Breast epithelium (tissue), 4 donors: Measurements from ENCODE around the gene TTF2. TPM values are rescaled to one million over a fixed set of nuclear protein-coding genes. Genes with fewer than 3 reads are reported as not detected.

ENCODE experiments used
- DNase-seq, 2 donors: peaks; one replicate each; pipeline ENCODE4 v3.0.0-alpha.2; 2019; ENCODE audit warnings: low spot score in 2 of 2
- H3K27ac ChIP-seq, 2 donors: fragments of 200-600 bp; sonication (generic) in 1 of 2; one replicate each; pipeline ENCODE4 v1.5.1; 2016 to 2019; ENCODE audit warnings: mild to moderate bottlenecking in 1 of 2
- H3K27me3 ChIP-seq, 2 donors: fragments of 200-600 bp; sonication (generic) in 1 of 2; one replicate each; pipeline versions ENCODE4 v1.5.1 to v1.6.0; 2017 to 2019; ENCODE audit warnings: control low read depth in 1 of 2, mild to moderate bottlenecking in 1 of 2
- H3K36me3 ChIP-seq: fragments of 200-600 bp; one replicate; pipeline ENCODE4 v1.5.1; 2019
- H3K4me1 ChIP-seq, 2 donors: fragments of 200-600 bp; sonication (generic); one replicate each; pipeline ENCODE4 v1.5.1; 2016 to 2019; ENCODE audit warnings: control low read depth in 1 of 2
- H3K4me3 ChIP-seq, 3 donors: fragments of 200-600 bp; sonication (generic); 1 replicate in 2 of 3; 2 replicates in 1 of 3; pipeline ENCODE4 v1.5.1; 2016 to 2019; ENCODE audit warnings: mild to moderate bottlenecking in 3 of 3, moderate library complexity in 2 of 3
- H3K9me3 ChIP-seq, 2 donors: fragments of 200-600 bp; sonication (generic) in 1 of 2; one replicate each; pipeline ENCODE4 v1.5.1; 2016 to 2019; ENCODE audit warnings: control low read depth in 1 of 2
- CTCF ChIP-seq, 3 donors: fragments of 450-650 bp; IDR thresholded peaks; one replicate each; pipeline ENCODE4 v1.5.1; 2016 to 2017; ENCODE audit warnings: antibody characterized with exemption in 3 of 3, mild to moderate bottlenecking in 3 of 3, moderate library complexity in 3 of 3
- POLR2A ChIP-seq: fragments of 450-650 bp; IDR thresholded peaks from one replicate; pipeline ENCODE4 v1.6.1; 2016; ENCODE audit warnings: antibody characterized with exemption, mild to moderate bottlenecking, moderate library complexity
- POLR2AphosphoS5 ChIP-seq, 3 donors: sonication (generic); formaldehyde crosslinking; IDR thresholded peaks; one replicate each; pipeline ENCODE4 v1.6.1; 2017; ENCODE audit warnings: antibody characterized with exemption in 3 of 3
- intact Hi-C: fragments of 100-400 bp; cut with DNase I; formaldehyde crosslinking; loops from one replicate; pipeline ENCODE4 v1.15.1; 2023; ENCODE audit warnings: low total_unique reads
- total RNA-seq, 3 donors: library from RNA; depleted of rRNA; stranded (reverse); fragments of >200 nt; gene quantifications; one replicate each; pipeline ENCODE4 v1.1.0, GENCODE V29; 2016

TTF2 gene
- total RNA-seq, 3 donors from 2014 or later: 15.5 to 24.7 (median 24.6) TPM

GRCh38 chr1:117069220-117069844 lies 9.2 kb downstream of the TTF2 start:
- Histone ChIP-seq H3K4me1 (no peaks in the 10 kb centered on the region), H3K27ac (no peak overlapping the region), H3K9me3 (no peaks in the 10 kb centered on the region), H3K27me3 (no peaks in the 10 kb centered on the region), H3K4me3 (no peak overlapping the region), H3K36me3 (no peaks in the 10 kb centered on the region)
- no peak for DNase-seq
- intact Hi-C loops: no loop called here
- TF ChIP-seq CTCF (IDR thresholded peaks at IDR 0.05) (no peak), POLR2A (no peak), POLR2AphosphoS5 (IDR thresholded peaks at IDR 0.05) (no peak)

- Histone ChIP-seq H3K4me1 (no peaks in the 10 kb centered on the region), H3K36me3 (no peaks in the 10 kb centered on the region), H3K27ac (no peak overlapping the region), H3K27me3 (no peaks in the 10 kb centered on the region), H3K4me3 (no peak overlapping the region), H3K9me3 (no peaks in the 10 kb centered on the region)
- no peak for DNase-seq
- intact Hi-C loops: no loop called here
- TF ChIP-seq CTCF (IDR thresholded peaks at IDR 0.05) (no peak), POLR2A (no peak), POLR2AphosphoS5 (IDR thresholded peaks at IDR 0.05) (no peak)
These were observed 10.0 kb downstream of the TTF2 start for GRCh38 chr1:117070124-117070523.

GRCh38 chr1:117076648-117077047 lies 16.5 kb downstream of the TTF2 start:
- no peak for DNase-seq
- no peak for TF ChIP-seq CTCF (IDR thresholded peaks at IDR 0.05)
- TF ChIP-seq POLR2A: no peak
- Histone ChIP-seq H3K27me3 (no peaks in the 10 kb centered on the region), H3K9me3 (no peaks in the 10 kb centered on the region), H3K36me3 (peaks cover 3% of the 10 kb centered on the region), H3K27ac (no peak overlapping the region), H3K4me1 (no peaks in the 10 kb centered on the region), H3K4me3 (no peak overlapping the region)
- intact Hi-C loops: no loop called here

- no peaks in the 10 kb centered on the region for H3K27me3 ChIP-seq
- H3K4me1 ChIP-seq: no peaks in the 10 kb centered on the region
- peaks cover 3% of the 10 kb centered on the region for H3K36me3 ChIP-seq
- intact Hi-C loops: no loop called here
- H3K27ac ChIP-seq: no peak overlapping the region
- TF ChIP-seq POLR2AphosphoS5 (IDR thresholded peaks at IDR 0.05) (no peak), POLR2A (no peak), CTCF (IDR thresholded peaks at IDR 0.05) (no peak)
- no peak for DNase-seq
- no peak overlapping the region for H3K4me3 ChIP-seq
- H3K9me3 ChIP-seq: no peaks in the 10 kb centered on the region
These were observed 17.1 kb downstream of the TTF2 start for GRCh38 chr1:117077267-117077666.

GRCh38 chr1:117079737-117080136 lies 19.6 kb downstream of the TTF2 start:
- H3K36me3 ChIP-seq: peaks cover 3% of the 10 kb centered on the region
- intact Hi-C loops: no loop called here
- no peak for DNase-seq

More at GRCh38 chr1:117079737-117080136, 19.6 kb downstream of the TTF2 start:
- Histone ChIP-seq H3K4me3 (no peak overlapping the region), H3K9me3 (no peaks in the 10 kb centered on the region), H3K27me3 (no peaks in the 10 kb centered on the region), H3K27ac (no peak overlapping the region), H3K4me1 (no peaks in the 10 kb centered on the region)
- TF ChIP-seq CTCF (IDR thresholded peaks at IDR 0.05): no peak
- TF ChIP-seq POLR2A: no peak
- TF ChIP-seq POLR2AphosphoS5 (IDR thresholded peaks at IDR 0.05): no peak
